ENCODE results near the gene ALG11. TPM values are rescaled to one million over a fixed set of nuclear protein-coding genes. Genes with fewer than 3 reads are reported as not detected.
"Not testable (repeated sequence)": the region's sequence is repeated elsewhere in the genome, so short reads cannot be mapped to it uniquely, and the experiment has no call there.

Gene ALG11
- 43.5 TPM for total RNA-seq

GRCh38 chr13:52011632-52012511 is at the start of gene ALG11:
Gene ALG11 (plus strand): TSS chr13:52012398. CDS start chr13:52012419, 21 bp downstream.
- intact Hi-C loops (cut with DNase I): loop anchor here (10.0 kb wide), 1 partner anchor 113 kb away; the partner anchor contains the start of gene NEK5
- ATAC-seq: peak; percentile 100
- DNase-seq (ENCODE audit: low spot score): peak; percentile 100

- intact Hi-C loops (cut with DNase I): no loop called here
- DNase-seq (ENCODE audit: low spot score) (no peak), ATAC-seq (no peak)
Observed at GRCh38 chr13:51966186-51966585, 46.0 kb upstream of the ALG11 start.

- no peak for DNase-seq (ENCODE audit: low spot score)
- intact Hi-C loops (cut with DNase I): no loop called here
- ATAC-seq: no peak
Observed at GRCh38 chr13:51967482-51968446, 44.4 kb upstream of the ALG11 start.

- DNase-seq (ENCODE audit: low spot score): no peak
- intact Hi-C loops (cut with DNase I): no loop called here
- ATAC-seq: no peak
Observed at GRCh38 chr13:51970349-51970748, 41.8 kb upstream of the ALG11 start.

GRCh38 chr13:51971520-51972426 is 40.4 kb upstream of the ALG11 start:
- no peak for ATAC-seq
- intact Hi-C loops (cut with DNase I): no loop called here
- DNase-seq (ENCODE audit: low spot score): no peak

- intact Hi-C loops (cut with DNase I): no loop called here
- ATAC-seq: no peak
Observed at GRCh38 chr13:51974482-51974881, 37.7 kb upstream of the ALG11 start.

GRCh38 chr13:51976423-51976822 is 35.8 kb upstream of the ALG11 start:
- no peak for DNase-seq (ENCODE audit: low spot score)
- intact Hi-C loops (cut with DNase I): no loop called here
- ATAC-seq: no peak

More at GRCh38 chr13:51974482-51974881, 37.7 kb upstream of the ALG11 start:
- no peak for DNase-seq (ENCODE audit: low spot score)

GRCh38 chr13:51976890-51977289 is 35.3 kb upstream of the ALG11 start:
- ATAC-seq (no peak), DNase-seq (ENCODE audit: low spot score) (no peak)
- intact Hi-C loops (cut with DNase I): no loop called here

- DNase-seq (ENCODE audit: low spot score) (no peak), ATAC-seq (no peak)
- intact Hi-C loops (cut with DNase I): no loop called here
Observed at GRCh38 chr13:51977625-51978024, 34.6 kb upstream of the ALG11 start.

GRCh38 chr13:51978796-51979556 is 33.2 kb upstream of the ALG11 start:
- DNase-seq (ENCODE audit: low spot score): no peak
- ATAC-seq: no peak
- intact Hi-C loops (cut with DNase I): no loop called here

GRCh38 chr13:51980908-51981307 is 31.3 kb upstream of the ALG11 start:
- DNase-seq (ENCODE audit: low spot score) (no peak), ATAC-seq (no peak)
- intact Hi-C loops (cut with DNase I): no loop called here

GRCh38 chr13:51981355-51981754 is 30.8 kb upstream of the ALG11 start:
- intact Hi-C loops (cut with DNase I): no loop called here
- DNase-seq (ENCODE audit: low spot score): no peak
- ATAC-seq: no peak

- intact Hi-C loops (cut with DNase I): not testable (repeated sequence)
Observed at GRCh38 chr13:51983292-51983691, 28.9 kb upstream of the ALG11 start.

GRCh38 chr13:51984904-51985303 is 27.3 kb upstream of the ALG11 start:
- intact Hi-C loops (cut with DNase I); DNase-seq (ENCODE audit: low spot score); ATAC-seq: not testable (repeated sequence)

More at GRCh38 chr13:51983292-51983691, 28.9 kb upstream of the ALG11 start:
- not testable (repeated sequence) for DNase-seq (ENCODE audit: low spot score); ATAC-seq

- no peak for ATAC-seq
- intact Hi-C loops (cut with DNase I): no loop called here
- no peak for DNase-seq (ENCODE audit: low spot score)
Observed at GRCh38 chr13:51988988-51989618, 23.1 kb upstream of the ALG11 start.

- intact Hi-C loops (cut with DNase I): no loop called here
- ATAC-seq (no peak), DNase-seq (ENCODE audit: low spot score) (no peak)
Observed at GRCh38 chr13:51993713-51994112, 18.5 kb upstream of the ALG11 start.

Data from sciatic nerve (tissue), 2 donors.